DND-41 (cell line): Measurements from ENCODE around the gene MTA3.

Source experiments
- ATAC-seq: fragments of 200-7000 bp; cut with Tn5 transposase; 3 replicates; pipeline ENCODE4 v1.9.1; 2021; ENCODE audit warnings: low read depth; ENCODE audit not compliant: insufficient read depth
- DNase-seq: peaks from one replicate; pipeline ENCODE4 v3.0.0-alpha.2; 2020
- H2AFZ ChIP-seq: 2 replicates; pipeline ENCODE4 v1.6.0; 2012; ENCODE audit warnings: low read depth, low read length
- H3K27ac ChIP-seq: 2 replicates; pipeline ENCODE4 v1.5.1; 2012; ENCODE audit warnings: low read length, inconsistent platforms
- H3K27me3 ChIP-seq: fragments of 200-600 bp; sonication (generic); 2 replicates; pipeline ENCODE4 v1.6.0; 2012; ENCODE audit warnings: low read length, mild to moderate bottlenecking, inconsistent platforms; ENCODE audit not compliant: insufficient read depth, poor library complexity
- H3K36me3 ChIP-seq: 2 replicates; pipeline ENCODE4 v1.5.1; 2012; ENCODE audit warnings: low read length, inconsistent platforms; ENCODE audit not compliant: insufficient read depth
- H3K4me1 ChIP-seq: 2 replicates; pipeline ENCODE4 v1.5.1; 2012; ENCODE audit warnings: mild to moderate bottlenecking, low read length; ENCODE audit not compliant: insufficient read depth
- H3K4me2 ChIP-seq: 2 replicates; pipeline ENCODE4 v1.6.0; 2012; ENCODE audit warnings: mild to moderate bottlenecking, moderate library complexity, low read length, inconsistent platforms; ENCODE audit not compliant: insufficient read depth
- H3K4me3 ChIP-seq, 2 experiments: fragments of 200-600 bp in 1 of 2; shearing (Covaris generic) in 1 of 2; 2 replicates each; pipeline ENCODE4 v1.5.1; 2012 to 2016; ENCODE audit warnings: inconsistent platforms in 2 of 2, low read length in 2 of 2, mild to moderate bottlenecking in 2 of 2, low read depth in 1 of 2, moderate library complexity in 1 of 2
- H3K79me2 ChIP-seq: 2 replicates; pipeline ENCODE4 v1.6.0; 2012; ENCODE audit warnings: low read length, inconsistent platforms; ENCODE audit not compliant: insufficient read depth
- H3K9ac ChIP-seq: 2 replicates; pipeline ENCODE4 v1.6.0; 2012; ENCODE audit warnings: low read depth, mild to moderate bottlenecking, inconsistent platforms, low read length, moderate library complexity
- H3K9me3 ChIP-seq: 2 replicates; pipeline ENCODE4 v1.5.1; 2012; ENCODE audit warnings: low read length, moderate library complexity, mild to moderate bottlenecking, inconsistent platforms; ENCODE audit not compliant: insufficient read depth, severe bottlenecking
- H4K20me1 ChIP-seq: 2 replicates; pipeline ENCODE4 v1.6.0; 2012; ENCODE audit warnings: low read length; ENCODE audit not compliant: insufficient read depth
- EZH2 ChIP-seq: IDR thresholded peaks from 3 replicates; pipeline ENCODE4 v1.6.1; 2012; ENCODE audit warnings: borderline replicate concordance, low read depth, mild to moderate bottlenecking, moderate library complexity, low read length, inconsistent platforms; ENCODE audit not compliant: severe bottlenecking
- TF ChIP-seq, protein P1 (sequence below): IDR thresholded peaks from 2 replicates; pipeline ENCODE4 v1.5.1; 2012; ENCODE audit warnings: borderline replicate concordance, low read length, moderate library complexity, mild to moderate bottlenecking; ENCODE audit not compliant: poor library complexity, severe bottlenecking; ENCODE audit errors: extremely low read depth

Gene MTA3

GRCh38 chr2:42653039-42653438 lies 84.6 kb downstream of the MTA3 start:
- Histone ChIP-seq H3K27me3 (no peaks in the 10 kb centered on the region), H3K4me2 (no peak overlapping the region), H3K9ac (no peak overlapping the region), H3K36me3 (peaks cover 43% of the 10 kb centered on the region), H3K4me1 (no peaks in the 10 kb centered on the region), H3K9me3 (no peaks in the 10 kb centered on the region), H3K27ac (no peak overlapping the region), H3K79me2 (peaks cover 7% of the 10 kb centered on the region; the same call in 1 of the 2 replicates), H2AFZ (no peak overlapping the region), H4K20me1 (no peaks in the 10 kb centered on the region), H3K4me3 (no peak overlapping the region)
- no peak for TF ChIP-seq EZH2
- TF ChIP-seq, protein P1, sequence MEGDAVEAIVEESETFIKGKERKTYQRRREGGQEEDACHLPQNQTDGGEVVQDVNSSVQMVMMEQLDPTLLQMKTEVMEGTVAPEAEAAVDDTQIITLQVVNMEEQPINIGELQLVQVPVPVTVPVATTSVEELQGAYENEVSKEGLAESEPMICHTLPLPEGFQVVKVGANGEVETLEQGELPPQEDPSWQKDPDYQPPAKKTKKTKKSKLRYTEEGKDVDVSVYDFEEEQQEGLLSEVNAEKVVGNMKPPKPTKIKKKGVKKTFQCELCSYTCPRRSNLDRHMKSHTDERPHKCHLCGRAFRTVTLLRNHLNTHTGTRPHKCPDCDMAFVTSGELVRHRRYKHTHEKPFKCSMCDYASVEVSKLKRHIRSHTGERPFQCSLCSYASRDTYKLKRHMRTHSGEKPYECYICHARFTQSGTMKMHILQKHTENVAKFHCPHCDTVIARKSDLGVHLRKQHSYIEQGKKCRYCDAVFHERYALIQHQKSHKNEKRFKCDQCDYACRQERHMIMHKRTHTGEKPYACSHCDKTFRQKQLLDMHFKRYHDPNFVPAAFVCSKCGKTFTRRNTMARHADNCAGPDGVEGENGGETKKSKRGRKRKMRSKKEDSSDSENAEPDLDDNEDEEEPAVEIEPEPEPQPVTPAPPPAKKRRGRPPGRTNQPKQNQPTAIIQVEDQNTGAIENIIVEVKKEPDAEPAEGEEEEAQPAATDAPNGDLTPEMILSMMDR: no peak
- DNase-seq (no peak), ATAC-seq (no peak)

- no peak overlapping the region for H3K4me2 ChIP-seq
- DNase-seq: no peak
- no peaks in the 10 kb centered on the region for H3K4me1 ChIP-seq
- H3K79me2 ChIP-seq: peaks cover 7% of the 10 kb centered on the region; the same call in 1 of the 2 replicates
- peaks cover 44% of the 10 kb centered on the region for H3K36me3 ChIP-seq
- no peaks in the 10 kb centered on the region for H4K20me1 ChIP-seq
- no peaks in the 10 kb centered on the region for H3K9me3 ChIP-seq
- no peak for ATAC-seq
- TF ChIP-seq, protein P1: no peak
- TF ChIP-seq EZH2: no peak
- H3K27ac ChIP-seq: no peak overlapping the region
- H3K4me3 ChIP-seq: no peak overlapping the region
- no peak overlapping the region for H2AFZ ChIP-seq
- H3K9ac ChIP-seq: no peak overlapping the region
- H3K27me3 ChIP-seq: no peaks in the 10 kb centered on the region
Measured at GRCh38 chr2:42653908-42654445, 85.5 kb downstream of the MTA3 start.

- Histone ChIP-seq H3K27ac (no peak overlapping the region), H3K4me1 (no peaks in the 10 kb centered on the region), H3K79me2 (no peaks in the 10 kb centered on the region), H3K4me3 (no peak overlapping the region), H3K36me3 (peaks cover 50% of the 10 kb centered on the region), H3K27me3 (no peaks in the 10 kb centered on the region), H4K20me1 (no peaks in the 10 kb centered on the region), H3K9me3 (no peaks in the 10 kb centered on the region), H2AFZ (no peak overlapping the region), H3K9ac (no peak overlapping the region), H3K4me2 (no peak overlapping the region)
- DNase-seq: no peak
- ATAC-seq: no peak
- no peak for TF ChIP-seq EZH2
- TF ChIP-seq, protein P1: no peak
Measured at GRCh38 chr2:42658306-42658705, 89.9 kb downstream of the MTA3 start.

- ATAC-seq: no peak
- H4K20me1 ChIP-seq: no peaks in the 10 kb centered on the region
- H3K27ac ChIP-seq: no peak overlapping the region
- no peak overlapping the region for H3K4me3 ChIP-seq
- DNase-seq: no peak
- no peaks in the 10 kb centered on the region for H3K9me3 ChIP-seq
- no peak overlapping the region for H3K9ac ChIP-seq
- no peak overlapping the region for H3K4me2 ChIP-seq
- no peaks in the 10 kb centered on the region for H3K4me1 ChIP-seq
- H2AFZ ChIP-seq: no peak overlapping the region
- TF ChIP-seq EZH2: no peak
- TF ChIP-seq, protein P1: no peak
- no peaks in the 10 kb centered on the region for H3K27me3 ChIP-seq
- 0 out of 2 replicates have a peak, but pooled peaks cover 2% of the 10 kb centered on the region for H3K79me2 ChIP-seq
- H3K36me3 ChIP-seq: peaks cover 55% of the 10 kb centered on the region
Measured at GRCh38 chr2:42659609-42660008, 91.2 kb downstream of the MTA3 start.
